ENCODE results near the gene ST8SIA6.

The ST8SIA6 gene

DNA sequence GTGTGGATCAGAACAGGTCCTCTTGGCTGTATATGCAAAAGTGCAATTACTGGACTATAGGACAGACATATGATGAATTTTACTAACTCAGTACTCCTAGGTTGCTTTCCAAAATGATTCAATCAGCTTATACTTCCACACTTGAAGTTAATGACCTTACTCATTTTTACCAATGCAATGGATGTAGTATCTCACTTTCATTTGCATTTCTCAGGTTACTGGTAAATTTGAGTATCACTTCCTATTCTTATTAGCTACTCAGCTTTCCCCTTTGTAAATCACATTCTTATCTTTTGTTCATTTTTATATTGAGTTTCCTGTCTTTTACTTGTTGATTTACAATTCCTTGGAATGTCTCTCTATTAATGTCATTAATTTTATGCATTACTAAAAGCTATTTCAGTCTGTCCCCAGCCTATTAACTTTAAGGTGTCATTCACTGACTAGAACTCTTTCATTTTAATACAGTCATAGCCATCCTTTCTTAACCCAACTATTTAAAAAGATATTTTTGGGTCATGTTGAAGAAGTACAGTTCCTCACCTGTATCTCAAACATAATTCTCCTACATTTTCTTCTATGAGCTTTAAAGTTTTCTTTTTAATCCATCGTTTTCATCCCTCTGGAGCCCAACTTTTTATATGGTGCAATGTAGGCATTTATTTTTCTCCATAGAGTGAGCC lies 137.8 kb downstream of the ST8SIA6 start:
- no peak for TF ChIP-seq CTCF (IDR thresholded peaks at IDR 0.05; ENCODE audit: control insufficient read depth, extremely low read depth, insufficient read depth)
- H3K4me3 ChIP-seq (ENCODE audit: low read depth, low read length), result no peak overlapping the region
- DNase-seq (ENCODE audit: low read depth), result no peak

GRCh38 chr10:17309435-17309834 lies 145.0 kb downstream of the ST8SIA6 start:
- no peak overlapping the region for H3K4me3 ChIP-seq (ENCODE audit: low read depth, low read length)
- DNase-seq (ENCODE audit: low read depth), result no peak
- no peak for TF ChIP-seq CTCF (IDR thresholded peaks at IDR 0.05; ENCODE audit: control insufficient read depth, extremely low read depth, insufficient read depth)

DNA sequence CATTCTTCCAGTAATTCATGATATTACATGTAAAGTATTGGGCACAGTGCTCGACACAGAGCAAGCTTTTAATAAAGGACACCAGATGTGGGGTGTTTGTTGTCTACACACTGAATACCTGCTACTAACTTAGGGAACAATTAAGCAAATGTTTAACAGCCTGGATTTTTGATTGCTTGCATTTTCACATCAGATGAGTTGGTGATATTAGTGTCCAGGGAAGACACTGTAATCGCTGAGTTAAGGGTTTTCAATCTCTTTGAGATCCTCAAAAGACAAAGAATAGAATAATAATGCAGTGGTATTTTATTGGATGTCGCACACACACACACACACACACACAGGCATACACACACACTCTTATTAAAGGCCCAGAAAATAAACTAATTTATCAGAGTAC lies 147.3 kb downstream of the ST8SIA6 start:
- no peak for DNase-seq (ENCODE audit: low read depth)
- no peak overlapping the region for H3K4me3 ChIP-seq (ENCODE audit: low read depth, low read length)
- no peak for TF ChIP-seq CTCF (IDR thresholded peaks at IDR 0.05; ENCODE audit: control insufficient read depth, extremely low read depth, insufficient read depth)

GRCh38 chr10:17292375-17292774 lies 162.0 kb downstream of the ST8SIA6 start:
- H3K4me3 ChIP-seq (ENCODE audit: low read depth, low read length), result no peak overlapping the region
- DNase-seq (ENCODE audit: low read depth), result no peak
- TF ChIP-seq CTCF (IDR thresholded peaks at IDR 0.05; ENCODE audit: control insufficient read depth, extremely low read depth, insufficient read depth), result no peak

DNA sequence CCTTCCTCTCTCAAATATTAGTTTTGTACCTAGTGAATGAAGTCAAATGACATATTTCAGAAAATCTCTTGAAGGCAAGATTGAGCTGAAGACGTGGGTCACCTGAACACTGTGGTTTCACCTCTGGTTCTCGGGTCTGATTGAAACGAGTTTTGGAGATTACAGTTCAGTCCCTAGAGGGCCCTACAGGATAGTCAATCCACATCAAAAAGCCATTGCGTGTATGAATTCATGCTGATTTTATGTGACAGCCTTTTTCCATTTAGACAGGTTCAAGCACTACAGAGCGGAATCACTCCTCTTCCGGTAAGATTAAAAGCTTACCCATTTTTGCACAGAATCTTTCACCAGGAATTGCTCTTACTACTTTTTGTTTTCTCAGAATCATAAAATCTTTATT lies 164.2 kb downstream of the ST8SIA6 start:
- peak; percentile 67 for TF ChIP-seq CTCF (IDR thresholded peaks at IDR 0.05; ENCODE audit: control insufficient read depth, extremely low read depth, insufficient read depth)
- H3K4me3 ChIP-seq (ENCODE audit: low read depth, low read length), result no peak overlapping the region
- DNase-seq (ENCODE audit: low read depth), result peak; percentile 53

GRCh38 chr10:17289763-17290162 lies 164.6 kb downstream of the ST8SIA6 start:
- no peak for DNase-seq (ENCODE audit: low read depth)
- H3K4me3 ChIP-seq (ENCODE audit: low read depth, low read length), result no peak overlapping the region
- no peak for TF ChIP-seq CTCF (IDR thresholded peaks at IDR 0.05; ENCODE audit: control insufficient read depth, extremely low read depth, insufficient read depth)

Measured in LNCaP clone FGC (cell line).